Mesenchymal stem cell (in vitro differentiated cells and primary cell): ENCODE data around the gene MAPK8.

Source experiments
- DNase-seq: peaks from one replicate; pipeline ENCODE4 v3.0.0-alpha.2; 2013
- H2AFZ ChIP-seq: one replicate; pipeline ENCODE4 v1.6.1; 2013; ENCODE audit warnings: low read depth, mild to moderate bottlenecking, control low read depth, inconsistent platforms, low read length, moderate library complexity
- H2AK5ac ChIP-seq: 2 replicates; pipeline ENCODE4 v1.6.1; 2013; ENCODE audit warnings: low read length, moderate library complexity, mild to moderate bottlenecking, inconsistent platforms; ENCODE audit not compliant: severe bottlenecking
- H2BK120ac ChIP-seq: one replicate; pipeline ENCODE4 v1.6.1; 2013; ENCODE audit warnings: low read depth, mild to moderate bottlenecking, inconsistent platforms, low read length, moderate library complexity
- H2BK12ac ChIP-seq, 2 experiments: one replicate each; pipeline ENCODE4 v1.6.1; 2013; ENCODE audit warnings: inconsistent platforms in 2 of 2, low read length in 2 of 2, mild to moderate bottlenecking in 2 of 2, moderate library complexity in 2 of 2, control low read depth in 1 of 2
- H2BK15ac ChIP-seq: one replicate; pipeline ENCODE4 v1.6.1; 2013; ENCODE audit warnings: mild to moderate bottlenecking, low read depth, inconsistent platforms; ENCODE audit not compliant: poor library complexity, severe bottlenecking
- H2BK5ac ChIP-seq: 2 replicates; pipeline ENCODE4 v1.6.1; 2013; ENCODE audit warnings: low read depth, mild to moderate bottlenecking, low read length, control low read depth, inconsistent platforms; ENCODE audit not compliant: poor library complexity, severe bottlenecking
- H3K14ac ChIP-seq, 2 experiments: one replicate each; pipeline ENCODE4 v1.6.1; 2013; ENCODE audit warnings: inconsistent platforms in 2 of 2, low read length in 2 of 2, control low read depth in 1 of 2, mild to moderate bottlenecking in 1 of 2, moderate library complexity in 1 of 2
- H3K18ac ChIP-seq, 2 experiments: one replicate each; pipeline ENCODE4 v1.6.1; 2013; ENCODE audit warnings: inconsistent platforms in 2 of 2, low read length in 2 of 2, control low read depth in 1 of 2, low read depth in 1 of 2, mild to moderate bottlenecking in 1 of 2
- H3K23ac ChIP-seq, 2 experiments: one replicate each; pipeline ENCODE4 v1.6.1; 2013; ENCODE audit warnings: inconsistent platforms in 2 of 2, low read length in 2 of 2, mild to moderate bottlenecking in 2 of 2, moderate library complexity in 2 of 2, control low read depth in 1 of 2
- H3K27ac ChIP-seq: 2 replicates; pipeline ENCODE4 v1.5.1; 2013; ENCODE audit warnings: mild to moderate bottlenecking, moderate library complexity, low read length, control low read depth, inconsistent platforms; ENCODE audit not compliant: poor library complexity, severe bottlenecking
- H3K27me3 ChIP-seq, 2 experiments: 2 replicates each; pipeline versions ENCODE4 v1.6.1 to v1.7.0; 2013; ENCODE audit warnings: low read length in 2 of 2, mild to moderate bottlenecking in 2 of 2, moderate library complexity in 2 of 2, control low read depth in 1 of 2, inconsistent platforms in 1 of 2; ENCODE audit not compliant: control insufficient read depth in 1 of 2, insufficient read depth in 1 of 2
- H3K36me3 ChIP-seq, 2 experiments: 2 replicates each; pipeline versions ENCODE4 v1.6.1 to v1.7.0; 2013; ENCODE audit warnings: low read length in 2 of 2, control low read depth in 1 of 2, inconsistent platforms in 1 of 2, low read depth in 1 of 2, mild to moderate bottlenecking in 1 of 2; ENCODE audit not compliant: insufficient read depth in 2 of 2, control insufficient read depth in 1 of 2
- H3K4ac ChIP-seq, 2 experiments: one replicate each; pipeline ENCODE4 v1.6.1; 2013; ENCODE audit warnings: inconsistent platforms in 2 of 2, low read length in 2 of 2, mild to moderate bottlenecking in 2 of 2, moderate library complexity in 2 of 2, control low read depth in 1 of 2, low read depth in 1 of 2
- H3K4me1 ChIP-seq: 2 replicates; pipeline ENCODE4 v1.6.1; 2013; ENCODE audit warnings: low read depth, low read length, control low read depth; ENCODE audit not compliant: control insufficient read depth, insufficient read depth
- H3K4me2 ChIP-seq: 2 replicates; pipeline ENCODE4 v1.6.1; 2013; ENCODE audit warnings: low read length, mild to moderate bottlenecking, inconsistent platforms; ENCODE audit not compliant: poor library complexity, severe bottlenecking
- H3K4me3 ChIP-seq, 2 experiments: 2 replicates each; pipeline versions ENCODE4 v1.5.1 to v1.7.0; 2013; ENCODE audit warnings: low read length in 2 of 2, mild to moderate bottlenecking in 2 of 2, control low read depth in 1 of 2, low read depth in 1 of 2; ENCODE audit not compliant: insufficient read depth in 1 of 2
- H3K79me1 ChIP-seq: replicated peaks from 2 replicates; pipeline ENCODE4 v1.6.1; 2013; ENCODE audit warnings: mild to moderate bottlenecking, control low read depth, low read length, inconsistent platforms; ENCODE audit not compliant: poor library complexity, severe bottlenecking
- H3K9ac ChIP-seq: 2 replicates; pipeline ENCODE4 v1.7.0; 2013; ENCODE audit warnings: mild to moderate bottlenecking, low read length, moderate library complexity
- H3K9me3 ChIP-seq: 2 replicates; pipeline ENCODE4 v1.7.0; 2013; ENCODE audit warnings: mild to moderate bottlenecking, low read length; ENCODE audit not compliant: control insufficient read depth
- H4K8ac ChIP-seq: one replicate; pipeline ENCODE4 v1.6.1; 2013; ENCODE audit warnings: inconsistent platforms, mild to moderate bottlenecking, low read length, moderate library complexity
- H4K91ac ChIP-seq: one replicate; pipeline ENCODE4 v1.6.1; 2013; ENCODE audit warnings: mild to moderate bottlenecking, low read length, inconsistent platforms
- WGBS: methylation state at CpG from one replicate; pipeline ENCODE4 v1.1.7; 2013; ENCODE audit warnings: mixed read lengths; 5-methylcytosine and 5-hydroxymethylcytosine counted together

Gene MAPK8

DNA sequence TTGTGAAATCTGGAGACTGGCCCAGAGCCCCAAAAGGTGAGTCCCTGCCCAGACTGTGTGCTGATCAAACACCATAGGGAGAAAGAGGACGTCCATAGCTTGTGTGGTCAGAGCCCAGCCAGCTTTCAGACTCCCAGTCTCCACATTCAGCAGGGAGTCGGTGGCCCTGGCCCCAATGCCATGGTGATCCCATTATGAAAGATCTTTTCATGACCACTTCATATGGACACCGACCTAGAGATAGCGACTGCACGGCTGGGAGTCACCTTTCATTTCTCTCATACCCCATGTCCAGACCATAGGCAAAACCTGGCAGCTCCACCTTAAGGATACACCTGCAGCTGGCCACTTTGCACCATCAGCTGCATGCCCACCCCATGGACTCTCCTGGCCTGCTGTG, 172.0 kb downstream of the MAPK8 start:
- H3K4me3 ChIP-seq, result no peak overlapping the region
- no peak overlapping the region for H2BK120ac ChIP-seq
- H3K27ac ChIP-seq, result no peak overlapping the region
- 97% methylated on average over 5 of the region's 5 CpGs for WGBS
- no peak overlapping the region for H2BK12ac ChIP-seq
- DNase-seq, result no peak
- H3K4ac ChIP-seq, result no peak overlapping the region
- peak overlapping the region; percentile 42 for H4K8ac ChIP-seq
- H3K23ac ChIP-seq, result no peak overlapping the region
- no peak overlapping the region for H2BK5ac ChIP-seq
- no peaks in the 10 kb centered on the region for H3K27me3 ChIP-seq
- peaks cover 7 to 71% of the 10 kb centered on the region in 2 experiments for H3K36me3 ChIP-seq
- H3K18ac ChIP-seq, result no peak overlapping the region
- H3K4me1 ChIP-seq, result peaks cover 2% of the 10 kb centered on the region
- no peak overlapping the region for H2AFZ ChIP-seq
- no peak overlapping the region for H2BK15ac ChIP-seq
- no peak overlapping the region for H4K91ac ChIP-seq
- H3K14ac ChIP-seq, result no peak overlapping the region
- H3K4me2 ChIP-seq, result no peak overlapping the region
- peaks cover 4% of the 10 kb centered on the region for H3K79me1 ChIP-seq
- no peak overlapping the region for H3K9ac ChIP-seq
- H2AK5ac ChIP-seq, result no peak overlapping the region
- no peaks in the 10 kb centered on the region for H3K9me3 ChIP-seq

DNA sequence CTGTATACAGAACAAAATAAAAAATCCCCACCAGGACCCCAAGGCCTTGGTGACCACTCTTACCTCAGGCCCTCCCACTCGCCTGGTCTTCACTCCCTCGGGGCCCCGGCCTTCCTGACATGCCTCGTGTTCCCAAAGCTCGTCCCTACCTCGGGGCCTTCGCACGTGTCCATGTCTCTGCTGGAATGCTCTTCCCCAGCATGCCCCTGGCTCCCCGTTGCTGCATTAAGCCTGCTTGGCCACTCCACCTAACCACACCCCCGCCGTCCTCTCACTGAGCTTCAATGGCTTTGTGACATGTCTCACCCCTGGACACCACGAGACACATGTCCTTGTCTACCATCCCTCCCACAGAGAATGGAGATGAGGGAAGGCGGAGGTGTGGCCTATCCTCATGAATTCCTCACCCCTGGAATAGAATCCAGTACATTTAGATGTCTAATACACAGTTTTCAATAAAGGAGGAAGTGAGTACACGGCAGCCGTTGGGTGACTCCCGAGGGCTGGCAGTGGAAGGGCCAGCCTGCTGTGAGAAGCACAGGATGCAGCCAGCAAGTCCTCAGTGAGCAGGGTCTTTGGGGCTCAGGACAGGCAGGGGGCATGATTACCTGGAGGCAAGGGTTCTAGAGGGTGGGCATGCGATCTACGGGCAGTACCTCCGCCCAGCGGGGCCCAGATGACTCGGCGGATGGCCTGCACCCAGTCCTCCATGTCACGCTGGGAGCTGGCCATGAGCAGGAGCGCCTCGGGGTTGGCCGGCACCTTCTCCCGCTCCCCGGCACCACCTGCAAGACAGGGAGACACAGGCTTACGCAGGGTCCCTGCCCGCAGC, 172.7 kb downstream of the MAPK8 start:
- H2AFZ ChIP-seq, result no peak overlapping the region
- WGBS, result 89% methylated on average over 30 of the region's 30 CpGs
- H4K91ac ChIP-seq, result peak overlapping the region; percentile 52
- no peak overlapping the region for H3K4ac ChIP-seq
- peaks cover 4% of the 10 kb centered on the region for H3K79me1 ChIP-seq
- H3K9ac ChIP-seq, result no peak overlapping the region
- no peak overlapping the region for H2BK12ac ChIP-seq
- peaks cover 7 to 73% of the 10 kb centered on the region in 2 experiments for H3K36me3 ChIP-seq
- no peak overlapping the region for H3K4me3 ChIP-seq
- H4K8ac ChIP-seq, result no peak overlapping the region
- no peaks in the 10 kb centered on the region for H3K9me3 ChIP-seq
- no peaks in the 10 kb centered on the region for H3K27me3 ChIP-seq
- H3K18ac ChIP-seq, result peak overlapping the region in 1 of 2 experiments; percentile 29
- no peak overlapping the region for H2BK15ac ChIP-seq
- no peak overlapping the region for H3K14ac ChIP-seq
- no peak overlapping the region for H2BK5ac ChIP-seq
- no peak overlapping the region for H2AK5ac ChIP-seq
- H3K27ac ChIP-seq, result no peak overlapping the region
- no peak overlapping the region for H3K23ac ChIP-seq
- no peak overlapping the region for H3K4me2 ChIP-seq
- H2BK120ac ChIP-seq, result no peak overlapping the region
- DNase-seq, result no peak
- peaks cover 2% of the 10 kb centered on the region for H3K4me1 ChIP-seq

DNA sequence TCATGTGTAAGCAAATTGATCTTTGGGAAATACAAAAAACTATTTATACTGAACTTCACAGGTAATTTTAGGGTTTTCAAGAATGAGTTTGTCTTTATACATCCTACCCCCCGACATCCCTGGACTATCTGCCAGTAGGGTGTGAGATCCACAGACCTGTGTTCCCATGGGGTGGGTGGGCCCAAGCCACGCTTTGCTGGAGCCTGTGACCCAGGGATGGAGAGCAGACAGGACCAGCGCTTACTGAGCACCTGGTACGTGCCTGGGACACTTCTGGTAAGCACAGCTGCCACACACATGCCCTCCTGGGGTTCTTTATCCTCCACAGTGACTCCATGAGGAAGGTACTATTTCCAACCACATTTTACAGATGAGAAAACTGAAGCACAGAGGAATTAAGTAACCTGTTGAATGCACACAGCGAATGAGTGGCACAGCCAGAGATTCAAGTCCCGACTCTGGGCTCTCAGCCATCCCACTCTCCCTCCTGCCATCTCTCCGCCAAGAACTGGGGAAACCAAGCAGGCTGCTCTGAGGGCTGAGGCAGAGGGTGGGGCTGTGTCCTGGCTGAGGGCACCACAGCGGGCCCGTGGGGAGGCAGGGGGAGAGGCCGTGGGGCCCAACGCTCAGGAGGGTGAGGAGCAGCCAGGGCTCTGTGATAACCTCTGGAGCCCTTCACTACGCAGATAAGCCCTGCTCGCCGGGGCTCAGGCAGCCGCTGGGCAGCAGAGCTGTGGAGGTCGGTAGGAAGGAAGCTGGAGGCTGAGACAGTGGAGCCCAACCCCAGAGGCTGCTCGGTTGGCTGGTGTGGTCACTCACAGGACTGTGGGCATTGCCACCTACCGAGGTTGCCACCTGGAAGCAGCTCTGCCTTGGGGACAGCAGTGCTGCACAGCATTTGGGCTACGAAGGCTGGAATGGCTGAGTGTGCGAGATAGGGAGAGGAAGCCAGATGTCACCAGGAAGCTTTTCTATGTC, 174.2 kb downstream of the MAPK8 start:
- no peaks in the 10 kb centered on the region for H3K27me3 ChIP-seq
- H2BK5ac ChIP-seq, result no peak overlapping the region
- peaks cover 7 to 72% of the 10 kb centered on the region in 2 experiments for H3K36me3 ChIP-seq
- H3K9me3 ChIP-seq, result no peaks in the 10 kb centered on the region
- peaks cover 2% of the 10 kb centered on the region for H3K4me1 ChIP-seq
- H2BK120ac ChIP-seq, result no peak overlapping the region
- no peak overlapping the region for H3K4ac ChIP-seq
- no peak overlapping the region for H2BK12ac ChIP-seq
- no peak overlapping the region for H3K4me3 ChIP-seq
- H3K79me1 ChIP-seq, result peaks cover 4% of the 10 kb centered on the region
- no peak for DNase-seq
- no peak overlapping the region for H3K9ac ChIP-seq
- H4K8ac ChIP-seq, result peak overlapping the region; percentile 73
- peak overlapping the region; percentile 28 for H4K91ac ChIP-seq
- H3K14ac ChIP-seq, result peak overlapping the region in 1 of 2 experiments; percentile 64
- no peak overlapping the region for H2AFZ ChIP-seq
- no peak overlapping the region for H3K4me2 ChIP-seq
- no peak overlapping the region for H3K27ac ChIP-seq
- H3K23ac ChIP-seq, result no peak overlapping the region
- H2BK15ac ChIP-seq, result no peak overlapping the region
- H3K18ac ChIP-seq, result no peak overlapping the region
- no peak overlapping the region for H2AK5ac ChIP-seq
- WGBS, result 74% methylated on average over 19 of the region's 20 CpGs

DNA sequence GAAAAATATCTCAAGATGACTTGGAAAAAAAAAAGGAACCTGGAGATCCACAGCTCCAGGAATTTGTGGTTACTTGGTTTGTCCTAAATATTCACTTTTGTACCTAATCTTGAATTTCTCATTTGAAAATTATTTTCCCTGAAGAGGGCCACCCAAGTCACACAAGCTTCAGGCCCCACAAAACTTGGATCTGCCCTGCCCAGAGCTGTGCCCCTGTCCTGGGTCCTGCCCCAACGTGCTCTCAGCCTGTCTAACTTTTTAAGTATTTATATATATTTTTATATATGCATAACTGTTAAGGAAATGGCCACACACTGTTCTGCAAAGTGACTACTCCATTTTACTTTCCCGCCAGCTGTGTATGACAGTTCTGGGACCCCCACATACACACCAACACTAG, 174.9 kb downstream of the MAPK8 start:
- Histone ChIP-seq H3K4ac (no peak overlapping the region), H3K9ac (no peak overlapping the region), H2AFZ (no peak overlapping the region), H3K4me3 (no peak overlapping the region), H2BK15ac (no peak overlapping the region), H3K18ac (no peak overlapping the region), H2BK5ac (no peak overlapping the region), H3K27ac (no peak overlapping the region), H3K14ac (no peak overlapping the region), H4K91ac (no peak overlapping the region), H3K36me3 (peaks cover 7 to 70% of the 10 kb centered on the region in 2 experiments), H2AK5ac (no peak overlapping the region), H3K27me3 (no peaks in the 10 kb centered on the region), H3K9me3 (no peaks in the 10 kb centered on the region), H2BK12ac (no peak overlapping the region), H3K4me2 (no peak overlapping the region), H3K79me1 (peaks cover 3% of the 10 kb centered on the region), H4K8ac (no peak overlapping the region), H3K23ac (no peak overlapping the region), H3K4me1 (peaks cover 2% of the 10 kb centered on the region), H2BK120ac (no peak overlapping the region)
- 100% methylated on average over 1 of the region's 2 CpGs for WGBS
- DNase-seq, result no peak
